AG20443 (cell line): ENCODE data around the gene KDM6B.
A peak's percentile ranks its signal among the peaks of the same experiment; 100 is the strongest.

Source experiments
- DNase-seq: peaks from one replicate; pipeline ENCODE4 v3.0.0; 2012; ENCODE audit warnings: low spot score, mixed read lengths

The KDM6B gene

DNA sequence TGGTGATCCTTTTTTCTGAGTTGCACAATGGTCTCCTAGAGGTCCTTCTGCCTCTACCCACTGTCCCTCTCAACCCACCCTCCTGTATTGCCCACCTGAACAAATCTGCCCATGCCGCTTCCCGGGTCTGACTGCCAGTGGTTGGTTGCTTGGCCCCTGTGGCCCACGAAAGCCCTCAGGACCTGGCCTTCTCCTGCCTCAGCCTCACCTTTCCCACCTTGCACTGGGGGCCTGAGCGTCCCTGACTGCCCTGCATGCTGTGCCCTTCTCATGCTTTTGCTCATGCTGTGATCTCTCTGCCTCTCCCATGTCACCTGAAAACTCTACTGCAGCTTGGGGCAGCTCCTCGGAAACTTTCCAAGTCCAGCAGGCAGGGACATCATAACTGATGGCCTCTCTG lies 13.8 kb upstream of the KDM6B start:
- no peak for DNase-seq

DNA sequence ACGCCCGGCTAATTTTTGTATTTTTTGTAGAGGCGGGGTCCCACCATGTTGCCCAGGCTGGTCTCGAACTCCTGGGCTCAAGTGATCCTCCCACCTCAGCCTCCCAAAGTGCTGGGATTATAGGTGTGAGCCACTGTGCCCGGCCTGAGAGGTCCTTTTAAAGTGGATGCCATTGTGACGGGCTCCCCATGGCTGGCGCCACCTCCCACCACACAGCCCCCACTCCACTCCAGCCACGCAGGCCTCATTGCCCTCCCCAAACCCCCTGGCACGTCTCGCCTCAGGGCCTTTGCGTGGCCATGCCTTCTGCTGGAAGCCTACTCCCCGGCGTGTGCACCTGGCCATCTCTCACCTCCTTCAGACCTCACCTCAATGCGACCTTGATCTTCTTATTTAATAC lies 11.9 kb upstream of the KDM6B start:
- DNase-seq: no peak

DNA sequence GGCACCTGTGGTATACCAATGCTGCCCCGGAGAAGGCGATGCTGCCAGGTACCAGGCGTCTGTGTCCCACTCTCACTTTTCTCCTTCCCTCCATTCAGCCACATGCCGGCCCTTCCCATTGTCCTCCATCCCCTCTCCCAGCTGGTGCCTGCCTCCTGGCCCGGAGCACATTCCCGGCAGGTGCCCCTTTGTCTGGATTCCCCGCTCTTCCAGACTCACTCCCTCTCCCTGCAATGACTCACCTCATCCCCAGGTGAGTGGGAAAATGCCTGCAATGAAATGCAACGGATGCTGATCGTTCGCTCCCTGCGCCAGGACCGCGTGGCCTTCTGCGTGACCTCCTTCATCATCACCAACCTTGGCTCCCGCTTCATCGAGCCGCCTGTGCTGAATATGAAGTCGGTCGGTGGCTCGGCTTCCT lies 10.4 kb upstream of the KDM6B start:
- DNase-seq: no peak

DNA sequence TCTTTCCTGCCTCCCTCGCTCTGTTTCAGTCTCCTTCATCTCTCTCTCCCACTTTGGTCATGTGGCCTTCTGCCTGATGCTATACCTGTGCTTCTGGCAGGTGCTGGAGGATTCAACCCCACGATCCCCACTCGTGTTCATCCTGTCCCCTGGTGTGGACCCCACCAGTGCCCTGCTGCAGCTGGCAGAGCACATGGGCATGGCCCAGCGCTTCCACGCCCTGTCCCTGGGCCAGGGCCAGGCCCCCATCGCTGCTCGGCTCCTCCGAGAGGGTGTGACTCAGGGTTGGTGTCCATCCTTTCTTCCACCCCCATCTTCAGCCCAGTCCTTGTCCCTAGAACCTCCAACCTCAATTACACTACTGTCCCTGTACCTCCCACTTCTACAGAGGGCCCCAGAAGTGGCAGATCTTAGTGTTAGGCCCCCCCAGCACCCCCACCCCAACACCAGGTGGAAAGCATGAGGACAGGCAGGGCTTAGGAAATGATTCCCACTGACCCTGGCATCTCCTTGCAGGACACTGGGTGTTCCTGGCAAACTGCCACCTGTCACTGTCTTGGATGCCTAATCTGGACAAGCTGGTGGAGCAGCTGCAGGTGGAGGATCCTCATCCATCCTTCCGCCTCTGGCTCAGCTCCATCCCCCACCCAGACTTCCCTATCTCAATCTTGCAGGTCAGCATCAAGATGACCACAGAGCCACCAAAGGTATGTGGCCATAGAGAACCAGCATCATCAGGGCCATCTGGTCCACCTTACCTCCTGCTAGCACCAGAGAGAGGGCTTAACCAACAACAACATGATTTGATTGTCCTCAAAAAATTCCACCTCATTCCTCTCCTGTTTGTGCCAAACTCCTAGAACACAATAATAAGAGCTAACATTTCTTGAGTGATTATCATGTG lies 9.7 kb upstream of the KDM6B start:
- no peak for DNase-seq

DNA sequence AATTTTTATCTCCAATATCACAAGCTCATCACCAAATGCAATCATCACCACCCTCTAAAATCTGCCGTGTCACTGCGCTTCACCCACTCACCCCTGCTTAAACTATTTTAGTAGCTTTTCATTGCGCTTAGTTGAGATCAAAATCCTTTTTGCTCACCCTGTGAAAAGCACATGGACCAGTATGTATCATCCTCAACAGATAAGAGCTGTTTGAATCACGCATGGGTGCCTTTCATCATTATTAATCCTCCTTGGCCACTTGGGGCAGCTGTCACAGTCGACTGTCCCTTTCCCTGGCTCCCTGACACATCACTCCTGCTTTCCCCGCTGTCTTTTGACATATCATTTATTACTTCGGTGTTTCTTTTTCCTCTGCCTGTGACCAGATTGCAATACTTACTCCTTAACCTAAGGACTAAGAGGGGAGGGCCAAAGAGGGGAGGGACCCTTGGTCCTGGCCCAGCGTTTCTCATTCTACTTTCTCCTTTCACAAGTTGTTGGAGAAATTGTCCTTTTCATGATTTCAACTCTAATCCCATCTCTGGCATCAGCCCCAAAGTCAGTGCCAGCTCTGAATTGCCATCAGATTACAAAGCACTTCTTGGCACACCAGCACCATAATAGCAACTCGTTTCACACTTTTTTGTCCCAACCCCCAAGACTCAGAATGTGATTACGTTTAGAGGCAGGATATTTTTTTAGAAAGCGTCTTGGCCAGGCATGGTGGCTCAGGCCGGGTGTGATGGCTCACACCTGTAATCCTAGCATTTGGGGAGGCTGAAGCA lies 8.6 kb upstream of the KDM6B start:
- DNase-seq: no peak

DNA sequence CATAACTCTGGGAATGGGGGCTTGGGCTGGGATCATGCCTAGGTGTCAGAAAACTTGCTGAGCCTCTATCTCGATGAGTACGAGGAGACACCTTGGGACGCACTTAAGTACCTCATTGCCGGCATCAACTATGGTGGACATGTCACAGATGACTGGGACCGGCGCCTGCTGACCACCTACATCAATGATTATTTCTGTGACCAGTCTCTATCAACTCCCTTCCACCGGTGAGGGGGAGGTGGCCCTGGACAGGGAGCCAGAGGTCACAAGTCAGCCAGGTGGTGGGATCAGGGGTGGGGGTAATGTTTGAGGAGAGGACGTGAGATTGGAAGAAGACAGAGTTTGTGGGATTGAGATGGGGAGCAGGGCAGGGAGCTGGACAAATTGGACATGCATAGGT lies 3.4 kb upstream of the KDM6B start:
- DNase-seq: no peak

DNA sequence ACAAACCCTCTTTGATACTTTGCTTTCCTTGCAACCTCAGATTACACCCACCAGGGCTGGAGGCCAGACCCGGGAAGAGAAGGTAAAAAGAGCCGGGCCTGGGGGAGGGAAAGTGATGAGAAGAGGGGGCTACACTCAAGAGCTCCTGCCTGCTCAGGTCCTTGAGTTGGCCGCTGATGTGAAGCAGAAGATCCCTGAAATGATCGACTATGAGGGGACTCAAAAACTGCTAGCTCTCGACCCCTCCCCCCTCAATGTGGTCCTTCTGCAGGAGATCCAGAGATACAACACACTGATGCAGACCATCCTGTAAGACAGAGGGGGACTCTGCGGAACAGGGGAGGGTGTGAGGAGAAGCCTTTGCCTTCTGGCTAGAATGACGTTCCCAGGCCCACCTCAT lies 2.8 kb upstream of the KDM6B start:
- no peak for DNase-seq

DNA sequence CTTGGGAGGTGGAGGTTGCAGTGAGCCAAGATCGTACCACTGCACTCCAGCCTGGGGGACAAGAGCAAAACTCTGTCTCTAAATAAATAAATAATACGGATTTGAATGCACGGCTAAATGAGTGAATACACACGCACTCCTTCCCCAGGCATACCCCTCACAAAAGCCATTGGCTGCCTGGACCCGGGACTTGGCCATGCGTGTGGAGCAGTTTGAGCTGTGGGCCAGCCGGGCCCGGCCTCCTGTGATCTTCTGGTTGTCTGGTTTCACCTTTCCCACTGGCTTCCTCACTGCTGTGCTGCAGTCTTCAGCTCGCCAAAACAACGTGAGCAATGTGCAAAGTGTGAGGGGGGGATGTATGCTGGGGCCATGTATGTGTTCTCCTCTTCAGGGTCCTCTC lies 1.6 kb upstream of the KDM6B start:
- no peak for DNase-seq

DNA sequence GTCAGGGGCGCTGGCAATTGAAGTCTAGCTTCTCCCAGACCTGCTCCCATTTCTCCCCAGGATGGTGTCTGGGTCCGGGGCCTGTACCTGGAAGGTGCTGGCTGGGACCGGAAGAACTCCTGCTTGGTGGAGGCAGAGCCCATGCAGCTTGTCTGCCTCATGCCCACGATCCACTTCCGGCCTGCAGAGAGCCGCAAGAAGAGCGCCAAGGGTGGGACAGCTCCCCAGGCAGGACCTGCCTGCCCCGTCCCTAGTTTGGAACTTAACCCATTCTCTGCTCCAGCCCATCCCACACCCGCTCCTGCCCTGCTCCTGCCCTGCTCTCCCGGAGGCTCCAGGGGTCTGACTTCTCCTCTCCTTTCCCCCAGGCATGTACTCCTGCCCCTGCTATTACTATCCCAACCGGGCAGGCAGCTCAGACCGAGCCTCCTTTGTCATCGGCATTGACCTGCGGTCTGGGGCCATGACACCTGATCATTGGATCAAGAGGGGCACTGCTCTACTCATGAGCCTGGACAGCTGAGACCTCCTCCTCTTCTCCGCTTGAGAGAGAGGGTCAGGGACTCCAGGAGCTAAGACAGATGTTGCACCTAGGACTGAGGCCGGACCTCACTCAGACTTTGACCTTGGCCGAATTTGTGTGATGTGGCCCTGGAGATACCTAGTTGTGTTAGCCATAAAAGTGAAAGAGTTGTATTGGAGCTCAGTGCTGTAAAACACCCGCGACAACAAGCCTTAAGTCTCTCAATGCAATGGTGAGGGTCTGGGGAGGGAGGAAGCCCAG lies 814 bp upstream of the KDM6B start:
- no peak for DNase-seq

DNA sequence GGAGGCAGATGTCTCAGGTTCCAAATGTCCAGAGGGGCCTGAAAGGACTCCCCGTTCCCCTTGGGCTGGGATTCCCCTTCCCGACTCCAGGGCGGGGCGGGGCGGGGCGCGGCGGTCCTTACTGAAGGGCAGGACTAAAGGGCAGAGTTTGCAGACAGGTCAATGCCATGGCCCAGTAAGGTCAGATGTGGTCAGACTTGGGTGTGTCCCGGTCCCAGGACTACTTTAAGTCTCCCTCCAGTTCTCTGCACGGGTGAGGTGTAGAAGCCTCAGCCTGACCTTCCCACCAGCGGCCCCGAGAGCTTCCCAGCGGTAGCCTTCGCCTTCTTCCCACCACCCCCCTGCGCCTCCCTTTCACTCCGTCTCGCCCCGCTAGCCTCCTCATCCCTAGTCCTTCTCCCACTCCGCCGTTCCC lies 532 bp downstream of the KDM6B start:
- DNase-seq: no peak

DNA sequence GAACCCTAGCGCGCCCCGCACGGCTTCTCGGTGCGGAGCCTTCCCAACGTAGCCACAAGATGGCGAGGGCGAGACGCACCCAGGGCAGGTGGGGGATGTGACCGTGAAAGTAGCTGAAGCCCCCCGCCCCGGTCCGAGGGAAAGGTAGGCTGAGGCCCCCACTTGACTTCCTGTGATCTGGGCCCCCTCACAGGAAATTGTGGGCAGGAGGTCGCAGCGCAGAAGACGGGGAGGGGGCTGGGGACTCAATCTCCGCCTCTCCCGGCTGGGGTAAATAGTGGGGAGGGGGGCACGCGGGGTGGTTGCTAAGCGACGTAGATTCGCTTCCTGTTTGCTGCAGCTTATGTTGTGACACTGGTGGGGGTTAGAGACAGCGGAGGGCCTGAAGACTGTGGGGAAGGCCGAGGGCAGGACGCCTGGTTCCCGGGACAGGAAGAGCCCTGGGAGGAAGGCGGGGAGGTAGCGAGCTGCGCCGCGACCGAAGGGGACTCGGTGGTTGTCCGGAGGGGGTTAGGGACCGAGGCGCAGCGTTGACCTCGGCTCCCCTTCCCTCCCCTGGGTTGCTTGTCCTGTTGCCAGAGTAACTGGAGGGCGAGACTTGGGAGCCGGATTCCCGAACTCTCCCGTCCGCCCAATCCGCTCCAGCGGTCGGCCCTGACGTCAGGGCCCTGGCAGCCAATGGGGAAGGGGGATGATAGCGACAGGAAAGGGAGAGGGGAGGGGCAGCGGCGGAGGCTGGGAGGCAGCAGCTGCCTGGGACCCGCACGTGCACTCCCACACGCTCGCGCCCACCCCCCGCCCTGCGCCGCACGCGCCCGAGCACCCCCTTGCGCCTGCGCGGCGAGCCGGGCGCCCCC lies 1.2 kb downstream of the KDM6B start:
- DNase-seq: peak; percentile 95

DNA sequence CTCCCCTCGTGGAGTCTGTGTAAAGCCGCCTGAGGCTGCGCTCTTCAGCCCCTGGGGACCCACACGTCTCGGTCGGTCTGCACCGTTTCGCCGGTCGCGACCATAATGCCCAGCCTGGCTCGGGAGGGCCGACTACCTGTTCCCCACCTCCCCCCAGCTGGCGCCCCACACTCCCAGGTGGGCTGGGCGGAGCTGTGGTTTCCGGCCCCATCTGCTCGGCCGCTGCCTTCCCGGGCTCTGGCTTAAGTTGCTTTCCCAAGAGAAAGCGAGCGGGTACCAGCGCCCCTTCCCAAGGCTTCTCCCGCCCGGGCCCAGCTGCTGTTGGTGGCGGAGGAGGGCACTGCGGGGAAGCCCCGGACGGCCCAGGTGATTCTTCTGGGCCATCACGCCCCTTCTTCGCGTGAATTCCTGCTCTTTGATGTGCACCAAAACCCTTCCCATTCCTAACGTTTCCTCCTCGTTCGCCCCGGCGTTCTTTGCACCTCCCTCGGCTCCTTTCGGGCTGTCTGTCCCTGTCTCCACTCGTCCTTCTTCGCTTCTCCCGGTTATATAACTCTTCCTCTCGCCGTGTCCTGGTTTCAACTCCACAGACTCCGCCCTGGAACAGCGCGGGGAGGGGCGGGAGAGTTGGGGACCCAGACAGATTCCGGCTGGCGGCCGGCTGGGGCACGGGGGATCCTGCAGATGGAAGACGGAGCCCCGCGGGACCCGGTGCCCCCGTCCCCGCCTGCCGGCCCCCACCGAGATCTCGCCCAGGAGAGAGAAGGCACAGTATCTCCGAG lies 2.0 kb downstream of the KDM6B start:
- DNase-seq: no peak

DNA sequence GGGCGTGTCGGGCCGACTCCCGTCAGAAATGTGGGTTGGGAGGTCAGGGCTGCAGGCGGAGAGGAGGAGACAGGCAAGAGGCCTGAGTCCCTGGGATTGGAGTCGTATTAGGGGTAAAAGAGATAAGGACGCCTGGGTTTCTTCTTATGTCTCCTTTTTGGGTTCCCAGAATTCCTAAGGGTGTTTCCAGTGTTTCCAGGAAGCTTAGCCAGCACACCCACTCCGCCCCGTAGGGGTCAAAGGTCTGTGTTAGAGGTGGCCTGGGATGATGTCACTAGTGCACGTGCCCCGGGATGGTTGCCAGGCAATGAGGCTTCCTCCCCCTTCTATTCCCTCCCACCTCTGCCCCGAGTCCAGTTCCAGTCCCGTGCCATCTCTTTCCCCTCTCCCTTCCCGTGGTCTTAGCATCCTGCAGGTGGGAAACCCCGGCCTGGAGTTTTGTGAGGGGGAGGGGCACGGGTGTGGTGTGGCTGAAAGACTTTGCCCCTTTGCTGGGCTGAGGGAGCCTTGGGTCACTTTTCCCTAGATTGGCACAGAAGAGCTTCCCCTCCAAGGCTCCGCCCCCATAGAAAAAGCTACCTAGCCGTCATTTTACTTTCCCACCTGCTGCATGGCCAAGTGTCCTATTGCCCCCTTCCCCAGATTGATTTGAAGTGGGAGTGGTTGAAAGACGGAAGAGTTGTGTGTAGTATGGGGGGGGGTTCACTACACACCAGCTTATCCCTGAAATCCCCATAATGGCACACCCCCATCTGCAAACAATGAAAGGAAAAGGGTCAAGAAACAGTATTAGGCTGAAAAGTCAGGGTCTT lies 2.8 kb downstream of the KDM6B start:
- DNase-seq: peak; percentile 57

DNA sequence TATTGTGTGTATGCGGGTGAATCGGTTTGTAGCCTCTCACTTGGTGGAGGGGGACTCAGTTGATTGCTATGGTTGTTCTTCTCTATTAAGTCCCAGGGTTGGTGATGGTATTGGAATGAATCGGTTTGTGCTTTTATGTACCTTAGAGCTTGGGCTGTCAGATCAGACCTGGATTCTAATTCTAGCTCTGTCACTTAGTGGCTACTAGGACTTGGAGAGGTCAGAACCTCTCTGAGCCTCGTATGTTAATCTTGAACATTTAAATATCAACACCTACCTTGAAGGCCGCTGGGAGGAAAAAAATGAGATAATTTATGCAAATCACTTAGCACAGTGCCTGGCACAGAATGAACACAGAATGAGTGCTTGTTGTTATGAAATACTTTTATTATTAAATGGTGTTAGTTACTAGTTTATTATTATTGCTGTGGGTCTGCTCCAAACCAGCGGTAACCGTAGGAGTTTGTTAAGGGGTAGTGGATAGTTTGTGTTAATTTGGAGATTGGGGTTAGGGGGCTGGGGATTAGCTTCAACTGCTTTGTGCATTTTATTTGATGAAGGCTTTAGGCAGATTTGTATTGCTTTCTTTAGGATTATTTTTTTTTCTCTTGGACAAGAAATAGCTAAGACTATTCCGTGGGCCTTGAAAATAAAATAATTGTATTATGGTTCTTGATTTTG lies 3.5 kb downstream of the KDM6B start:
- no peak for DNase-seq

DNA sequence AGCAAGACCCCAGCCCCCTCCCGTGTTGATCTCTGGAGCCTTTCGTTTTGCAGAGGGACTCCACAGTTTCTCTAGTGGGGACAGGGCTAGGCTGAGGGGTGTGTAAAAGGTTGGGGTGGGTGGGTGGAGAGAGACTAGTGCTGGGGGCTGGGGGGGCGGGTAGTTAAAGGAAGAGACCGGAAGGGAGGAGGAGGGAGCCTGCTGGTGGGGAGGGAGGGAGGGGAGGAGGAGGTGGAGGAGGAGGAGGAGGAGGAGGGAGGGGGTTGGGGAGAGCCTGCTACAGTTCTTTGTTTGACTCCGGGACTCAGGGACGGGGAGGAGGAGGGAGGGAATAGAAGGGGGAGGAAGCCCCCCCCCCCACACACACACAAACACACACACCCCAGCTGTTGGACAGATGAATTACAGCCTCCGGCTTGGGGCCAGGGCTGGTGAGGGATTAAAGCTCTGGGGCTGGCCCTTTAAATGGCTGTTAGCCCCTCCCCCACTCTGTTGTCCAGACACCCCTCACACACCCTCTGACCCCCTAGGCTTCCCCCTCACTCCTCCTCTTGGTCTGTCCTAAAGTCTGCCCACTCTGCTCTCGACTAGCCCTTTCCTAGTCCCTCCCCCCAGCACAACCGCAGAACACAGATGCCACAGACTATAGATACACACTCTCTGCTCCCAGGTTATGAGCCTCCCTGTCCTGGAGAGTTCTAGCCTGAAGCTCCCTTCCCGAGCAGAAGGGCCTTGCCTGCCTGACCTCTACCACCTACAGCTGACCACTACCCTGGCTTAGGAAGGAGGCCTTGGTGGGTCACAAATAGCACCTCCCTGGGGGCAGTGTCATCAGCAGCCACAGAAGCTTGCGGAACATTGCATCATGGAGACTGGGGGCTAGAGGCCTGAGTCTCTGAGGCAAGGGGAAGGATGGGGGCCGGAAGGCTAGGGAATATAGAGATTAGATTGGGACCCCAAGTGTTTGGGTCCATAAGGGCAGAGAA lies 4.4 kb downstream of the KDM6B start:
- no peak for DNase-seq

DNA sequence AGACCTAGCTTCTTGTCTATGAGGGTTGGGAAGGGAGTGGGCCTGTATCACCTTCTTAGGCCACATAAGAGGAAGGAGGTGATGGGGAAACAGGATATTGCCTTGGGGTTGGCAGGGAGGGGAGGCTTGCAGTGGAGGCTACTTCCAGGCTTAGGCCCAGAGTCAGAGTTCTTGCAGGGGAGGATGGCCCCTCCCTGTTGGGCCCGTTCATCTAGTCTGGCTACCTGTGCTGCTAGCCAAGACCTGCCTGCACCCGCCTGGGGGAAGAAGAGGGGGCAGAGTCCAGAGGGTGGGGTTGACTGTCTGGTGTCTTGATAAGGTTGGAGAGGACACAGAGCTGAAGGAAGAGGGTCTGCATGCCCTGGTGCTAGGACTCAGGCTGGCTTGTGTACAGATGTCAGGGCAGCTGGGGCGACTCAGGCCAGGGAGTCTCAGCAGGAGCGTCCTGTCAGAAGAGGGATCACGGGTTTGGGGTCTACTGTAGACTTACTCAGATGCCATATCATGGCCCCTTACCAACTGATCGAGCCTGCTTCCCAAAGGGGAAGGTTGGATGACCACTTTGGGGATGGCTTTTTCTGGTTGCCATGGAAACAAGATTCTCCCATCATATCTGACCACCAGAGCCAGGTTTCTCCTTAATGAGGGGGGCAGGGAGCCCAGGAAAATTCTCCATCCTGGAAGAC lies 5.3 kb downstream of the KDM6B start:
- no peak for DNase-seq

DNA sequence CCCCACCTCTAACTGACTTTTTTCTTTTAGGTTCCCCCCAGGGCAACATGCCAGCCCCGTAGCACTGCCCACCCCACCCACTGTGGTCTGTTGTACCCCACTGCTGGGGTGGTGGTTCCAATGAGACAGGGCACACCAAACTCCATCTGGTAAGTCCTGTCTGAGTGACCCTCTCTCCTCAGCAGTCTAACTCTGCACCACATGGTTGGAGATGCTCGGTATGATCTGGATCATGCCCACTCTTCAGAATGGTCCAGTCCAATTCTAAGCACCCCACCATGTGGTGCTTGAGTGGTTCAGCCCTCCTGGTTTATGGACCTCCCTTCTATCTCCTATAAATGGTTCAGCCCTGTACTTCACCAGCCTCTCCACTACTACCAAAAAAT lies 5.9 kb downstream of the KDM6B start:
- no peak for DNase-seq

DNA sequence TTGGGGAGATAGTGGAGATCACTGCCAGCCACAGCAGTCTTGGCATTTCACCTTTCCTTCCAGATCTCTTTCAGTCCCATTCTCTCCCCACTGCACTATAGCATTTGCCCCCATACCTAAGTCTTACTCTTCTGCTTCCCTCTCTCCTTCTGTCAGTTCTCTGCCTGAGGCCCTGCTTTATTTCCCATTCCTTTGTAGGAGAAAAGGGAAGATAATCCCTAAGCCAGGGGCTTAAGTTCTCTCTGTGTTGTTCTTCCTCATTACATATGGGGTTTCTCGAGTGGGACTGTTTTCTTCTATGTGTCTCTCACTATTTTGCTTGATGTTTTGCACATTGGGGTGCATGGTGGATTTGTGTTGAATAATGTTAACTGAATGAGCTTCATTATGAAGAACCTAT lies 6.4 kb downstream of the KDM6B start:
- DNase-seq: no peak
